HUES48 (cell line): ENCODE data around the gene CYBC1.

Source experiments
- H3K27ac ChIP-seq: one replicate; pipeline ENCODE4 v1.7.0; 2013; ENCODE audit warnings: low read depth, low read length, inconsistent platforms
- H3K27me3 ChIP-seq: 2 replicates; pipeline ENCODE4 v1.6.1; 2013; ENCODE audit warnings: mild to moderate bottlenecking, low read length; ENCODE audit not compliant: control insufficient read depth, insufficient read depth
- H3K36me3 ChIP-seq: 2 replicates; pipeline ENCODE4 v1.6.1; 2013; ENCODE audit warnings: low read length; ENCODE audit not compliant: control insufficient read depth, insufficient read depth
- H3K4me1 ChIP-seq: 2 replicates; pipeline ENCODE4 v1.6.1; 2013; ENCODE audit warnings: mild to moderate bottlenecking, low read length; ENCODE audit not compliant: control insufficient read depth, insufficient read depth
- H3K4me3 ChIP-seq: 2 replicates; pipeline ENCODE4 v1.5.1; 2013; ENCODE audit warnings: mild to moderate bottlenecking, low read depth, low read length
- H3K9ac ChIP-seq: 2 replicates; pipeline ENCODE4 v1.6.1; 2013; ENCODE audit warnings: mild to moderate bottlenecking, low read depth, low read length, moderate library complexity
- H3K9me3 ChIP-seq: 2 replicates; pipeline ENCODE4 v1.6.1; 2013; ENCODE audit warnings: low read length; ENCODE audit not compliant: control insufficient read depth, insufficient read depth

CYBC1 gene

DNA sequence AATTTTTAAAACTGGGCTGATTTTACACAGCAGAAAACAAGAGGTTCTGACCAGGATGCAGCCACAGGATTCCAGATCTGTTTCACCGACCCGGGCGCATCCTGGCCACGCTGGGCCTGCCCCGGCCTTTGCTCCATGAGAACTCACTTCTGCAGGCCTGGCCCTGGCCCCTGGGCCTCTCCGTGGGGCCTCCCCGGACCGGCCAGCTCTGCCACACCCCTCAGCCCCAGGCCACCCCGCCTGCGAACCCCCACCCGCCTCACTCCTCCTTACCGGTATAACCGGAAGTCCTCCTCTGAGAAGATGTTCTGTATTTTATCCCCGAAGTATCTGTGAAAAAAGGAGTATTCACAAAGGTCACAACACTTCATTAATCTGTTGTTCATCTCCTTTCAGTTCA is 45.5 kb downstream of the CYBC1 start:
- H3K4me1 ChIP-seq: no peaks in the 10 kb centered on the region
- no peak overlapping the region for H3K4me3 ChIP-seq
- H3K27me3 ChIP-seq: no peaks in the 10 kb centered on the region
- H3K9me3 ChIP-seq: no peaks in the 10 kb centered on the region
- H3K9ac ChIP-seq: no peak overlapping the region
- H3K36me3 ChIP-seq: no peaks in the 10 kb centered on the region
- no peak overlapping the region for H3K27ac ChIP-seq

DNA sequence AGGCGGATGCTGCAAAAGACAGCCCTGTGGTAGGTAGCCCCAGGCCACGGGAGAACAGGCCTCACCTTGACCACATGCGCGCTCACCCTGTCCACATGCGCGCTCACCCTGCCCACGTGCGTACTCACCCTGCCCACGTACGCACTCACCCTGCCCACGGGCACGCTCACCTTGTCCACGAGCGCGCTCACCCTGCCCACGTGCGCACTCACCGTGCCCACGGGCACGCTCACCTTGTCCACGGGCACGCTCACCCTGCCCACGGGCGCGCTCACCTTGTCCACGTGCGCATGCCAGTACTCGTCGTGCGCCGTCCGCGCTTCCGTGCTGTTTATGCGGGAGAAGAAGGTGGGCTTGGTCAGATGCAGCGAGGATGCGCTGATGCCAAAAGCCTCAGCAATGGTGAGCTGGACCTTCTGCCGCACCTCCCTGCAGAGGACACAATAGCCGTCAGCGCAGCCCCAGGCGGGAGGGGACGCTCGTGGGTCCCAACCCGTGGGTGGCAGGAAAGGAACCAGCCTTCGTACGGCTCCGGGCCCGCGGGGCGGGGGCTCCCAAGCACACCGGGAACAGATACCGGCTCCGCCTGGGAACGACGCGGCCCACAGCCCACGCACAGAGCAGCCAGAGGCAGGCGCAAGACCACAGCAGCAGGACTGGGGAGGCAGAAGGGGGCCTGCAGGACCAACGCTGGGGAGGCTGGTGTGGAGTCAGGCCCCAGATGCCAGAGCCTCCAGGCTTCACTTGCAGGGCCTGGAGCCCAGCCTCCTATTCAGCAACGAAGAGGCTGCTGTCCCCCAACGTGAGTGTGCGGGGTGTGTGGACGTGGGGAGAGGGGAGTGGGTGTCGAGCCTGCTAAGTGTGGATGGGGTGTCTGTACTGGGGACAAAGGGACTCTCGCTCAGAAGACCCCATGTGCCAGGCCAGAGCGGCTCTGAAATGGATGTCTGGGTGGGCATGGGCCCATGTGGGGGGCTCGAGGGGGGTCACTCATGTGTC is 46.6 kb downstream of the CYBC1 start:
- no peaks in the 10 kb centered on the region for H3K27me3 ChIP-seq
- H3K4me3 ChIP-seq: no peak overlapping the region
- no peaks in the 10 kb centered on the region for H3K9me3 ChIP-seq
- H3K4me1 ChIP-seq: no peaks in the 10 kb centered on the region
- no peak overlapping the region for H3K9ac ChIP-seq
- no peak overlapping the region for H3K27ac ChIP-seq
- no peaks in the 10 kb centered on the region for H3K36me3 ChIP-seq

- no peak overlapping the region for H3K27ac ChIP-seq
- no peaks in the 10 kb centered on the region for H3K4me1 ChIP-seq
- no peak overlapping the region for H3K9ac ChIP-seq
- H3K36me3 ChIP-seq: no peaks in the 10 kb centered on the region
- H3K9me3 ChIP-seq: no peaks in the 10 kb centered on the region
- H3K27me3 ChIP-seq: no peaks in the 10 kb centered on the region
- no peak overlapping the region for H3K4me3 ChIP-seq
Observed at GRCh38 chr17:82402865-82403264, 47.7 kb downstream of the CYBC1 start.

GRCh38 chr17:82400830-82401229 is 49.7 kb downstream of the CYBC1 start:
- no peaks in the 10 kb centered on the region for H3K9me3 ChIP-seq
- H3K36me3 ChIP-seq: no peaks in the 10 kb centered on the region
- H3K27ac ChIP-seq: no peak overlapping the region
- no peak overlapping the region for H3K9ac ChIP-seq
- H3K4me3 ChIP-seq: no peak overlapping the region
- no peaks in the 10 kb centered on the region for H3K27me3 ChIP-seq
- H3K4me1 ChIP-seq: no peaks in the 10 kb centered on the region

DNA sequence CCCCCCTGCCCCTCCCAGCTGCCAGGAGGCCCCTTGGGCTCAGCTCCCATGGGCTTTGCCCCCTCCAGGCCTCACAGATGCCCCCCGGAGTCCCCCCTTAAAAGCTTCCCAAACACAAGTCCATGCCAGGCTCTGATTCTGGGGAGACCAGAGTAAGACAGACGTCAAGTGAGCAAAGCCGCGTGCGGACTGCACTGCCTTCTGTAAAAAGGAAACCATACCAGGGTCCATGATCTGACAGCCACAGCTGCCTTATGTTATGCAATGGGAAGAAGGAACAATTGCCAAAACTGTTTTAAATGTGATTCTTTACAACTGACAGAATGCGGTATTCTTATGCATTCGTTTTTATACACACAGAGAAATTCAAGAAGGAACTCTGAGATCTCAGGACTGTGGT is 50.3 kb downstream of the CYBC1 start:
- no peaks in the 10 kb centered on the region for H3K9me3 ChIP-seq
- no peak overlapping the region for H3K4me3 ChIP-seq
- no peak overlapping the region for H3K27ac ChIP-seq
- H3K9ac ChIP-seq: no peak overlapping the region
- no peaks in the 10 kb centered on the region for H3K27me3 ChIP-seq
- H3K4me1 ChIP-seq: no peaks in the 10 kb centered on the region
- H3K36me3 ChIP-seq: no peaks in the 10 kb centered on the region

DNA sequence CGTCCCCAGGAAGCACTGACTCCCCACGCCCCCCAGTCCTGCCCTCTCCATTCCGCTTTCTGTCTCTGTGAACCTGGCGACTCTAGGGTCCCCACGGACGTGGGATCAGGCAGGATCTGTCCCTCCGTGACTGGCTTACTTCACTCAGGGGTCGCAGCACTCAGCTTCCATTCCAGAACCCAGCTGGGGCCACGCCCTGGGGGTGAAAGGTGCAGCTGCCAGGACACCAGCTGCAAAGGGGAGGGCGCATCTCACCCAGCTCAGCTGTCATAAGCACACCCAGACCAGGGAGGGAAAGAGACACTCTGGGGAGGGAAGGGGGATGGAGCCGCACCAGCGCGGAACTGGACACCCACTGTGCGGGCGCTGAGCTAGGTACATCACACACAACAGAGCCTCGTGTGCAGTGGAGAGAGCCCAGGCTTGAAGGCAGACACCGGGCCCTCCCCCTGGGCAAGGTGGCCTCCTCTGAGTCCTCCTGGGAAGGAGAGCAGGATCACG is 50.9 kb downstream of the CYBC1 start:
- no peak overlapping the region for H3K4me3 ChIP-seq
- H3K4me1 ChIP-seq: no peaks in the 10 kb centered on the region
- H3K9ac ChIP-seq: no peak overlapping the region
- no peaks in the 10 kb centered on the region for H3K36me3 ChIP-seq
- H3K27ac ChIP-seq: no peak overlapping the region
- no peaks in the 10 kb centered on the region for H3K9me3 ChIP-seq
- no peaks in the 10 kb centered on the region for H3K27me3 ChIP-seq

GRCh38 chr17:82399041-82399441 is 51.5 kb downstream of the CYBC1 start:
- Histone ChIP-seq H3K4me1 (no peaks in the 10 kb centered on the region), H3K27me3 (no peaks in the 10 kb centered on the region), H3K36me3 (no peaks in the 10 kb centered on the region), H3K27ac (no peak overlapping the region), H3K4me3 (no peak overlapping the region), H3K9me3 (no peaks in the 10 kb centered on the region), H3K9ac (no peak overlapping the region)

DNA sequence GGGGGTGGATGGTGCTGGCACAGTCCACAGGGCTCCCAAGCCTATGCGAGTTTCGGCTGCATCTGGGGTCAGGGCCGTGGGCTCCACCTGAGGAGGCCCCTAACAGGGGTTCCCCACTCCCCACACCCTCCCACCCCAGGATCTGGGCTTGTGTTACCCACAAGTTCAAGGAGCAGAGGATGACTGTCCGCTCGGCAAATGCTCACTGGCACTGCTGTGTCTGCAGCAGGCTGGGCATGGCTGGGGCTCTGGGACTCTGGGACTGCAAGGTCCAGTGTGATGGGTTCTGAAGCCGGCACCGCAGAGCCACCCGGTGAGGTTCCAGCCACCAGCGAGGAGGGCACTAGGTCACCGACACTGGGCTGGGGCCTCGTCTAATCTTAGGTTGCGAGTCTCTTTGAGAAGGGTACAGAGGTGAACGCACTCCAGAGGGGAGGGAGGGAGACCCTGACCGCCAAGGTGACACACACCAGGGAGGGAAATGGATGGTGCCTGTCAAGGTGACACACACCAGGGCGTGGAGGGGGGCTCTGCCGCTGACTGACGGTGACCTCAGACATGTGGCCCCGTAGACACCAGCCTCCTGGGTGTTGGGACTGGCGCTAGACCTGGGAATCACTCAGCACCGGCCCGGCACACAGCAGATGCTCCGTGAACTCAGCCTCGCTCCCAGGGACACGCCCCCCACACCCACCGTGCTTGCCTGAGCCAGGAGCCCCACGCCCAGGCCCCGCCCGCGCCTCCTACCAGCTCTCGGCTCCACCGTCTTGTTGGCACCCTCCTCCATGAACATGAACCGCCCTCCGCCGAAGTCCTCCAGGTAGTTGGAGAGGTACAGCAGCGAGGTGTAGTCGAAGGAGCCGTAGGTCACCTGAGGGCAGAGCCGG is 52.9 kb downstream of the CYBC1 start:
- H3K4me1 ChIP-seq: no peaks in the 10 kb centered on the region
- H3K27ac ChIP-seq: no peak overlapping the region
- no peaks in the 10 kb centered on the region for H3K9me3 ChIP-seq

GRCh38 chr17:82396601-82397435 is 53.7 kb downstream of the CYBC1 start:
- Histone ChIP-seq H3K27ac (no peak overlapping the region), H3K4me3 (no peak overlapping the region), H3K9ac (no peak overlapping the region), H3K4me1 (no peaks in the 10 kb centered on the region), H3K9me3 (no peaks in the 10 kb centered on the region), H3K27me3 (no peaks in the 10 kb centered on the region), H3K36me3 (no peaks in the 10 kb centered on the region; the same call in 1 of the 2 replicates)

More for the DNA sequence above, 52.9 kb downstream of the CYBC1 start:
- Histone ChIP-seq H3K4me3 (no peak overlapping the region), H3K9ac (no peak overlapping the region), H3K36me3 (no peaks in the 10 kb centered on the region; the same call in 1 of the 2 replicates), H3K27me3 (no peaks in the 10 kb centered on the region)

GRCh38 chr17:82394278-82394677 is 56.3 kb downstream of the CYBC1 start:
- no peaks in the 10 kb centered on the region; the same call in 1 of the 2 replicates for H3K36me3 ChIP-seq
- H3K27ac ChIP-seq: no peak overlapping the region
- no peak overlapping the region for H3K9ac ChIP-seq
- no peaks in the 10 kb centered on the region for H3K27me3 ChIP-seq
- H3K9me3 ChIP-seq: no peaks in the 10 kb centered on the region
- no peak overlapping the region for H3K4me3 ChIP-seq
- H3K4me1 ChIP-seq: no peaks in the 10 kb centered on the region
